GM21528 (cell line): ENCODE data around the gene OR51S1.
"Not testable (repeated sequence)": the region's sequence is repeated elsewhere in the genome, so short reads cannot be mapped to it uniquely, and the experiment has no call there.

Experiments
- ATAC-seq: cut with Tn5 transposase; IDR thresholded peaks from one replicate; pipeline ENCODE4 v1.9.1; 2021; ENCODE audit warnings: mild to moderate bottlenecking, moderate library complexity; ENCODE audit not compliant: unreplicated experiment, low FRiP score

OR51S1 gene

GRCh38 chr11:4809246-4809645 is 39.8 kb downstream of the OR51S1 start:
- ATAC-seq = no peak

- ATAC-seq = no peak
These were observed 40.5 kb downstream of the OR51S1 start for GRCh38 chr11:4808476-4808875.

- ATAC-seq = no peak
These were observed 44.7 kb downstream of the OR51S1 start, which contains the start of gene OR52R1 for GRCh38 chr11:4804280-4804679. OR52R1 (minus strand) TSS chr11:4804380; CDS start chr11:4804380, 0 bp downstream.

- ATAC-seq = not testable (repeated sequence)
These were observed 47.7 kb downstream of the OR51S1 start for GRCh38 chr11:4801316-4801715.

GRCh38 chr11:4798427-4799183 is 50.4 kb downstream of the OR51S1 start:
- ATAC-seq = no peak
